SK-N-SH (cell line): Measurements from ENCODE around the gene MYOM1. TPM values are rescaled to one million over a fixed set of nuclear protein-coding genes. Genes with fewer than 3 reads are reported as not detected.

Experiments
- CTCF ChIA-PET: fragments of 300-600, 350-600 bp; formaldehyde crosslinking; extraction: SDS; loops from one replicate; lab custom pipeline; 2021; lab: Yijun Ruan, JAX
- POLR2A ChIA-PET: fragments of 350-600 bp; sonication (Branson Sonifier 250); formaldehyde crosslinking; extraction: SDS; loops from one replicate; lab custom pipeline; 2020; ENCODE audit warnings: antibody characterized with exemption, inconsistent platforms; lab: Yijun Ruan, JAX
- DNase-seq: peaks from one replicate; pipeline ENCODE4 v3.0.0; 2012
- H2AFZ ChIP-seq: fragments of 200-600 bp; sonication (generic); 2 replicates; pipeline ENCODE4 v1.8.1; 2016; ENCODE audit warnings: antibody characterized with exemption, mild to moderate bottlenecking, low read depth
- H3F3A ChIP-seq: fragments of 200-600 bp; sonication (generic); replicated peaks from 2 replicates; pipeline ENCODE3; 2016; ENCODE audit warnings: antibody characterized with exemption, mild to moderate bottlenecking; ENCODE audit not compliant: insufficient read depth
- H3K27ac ChIP-seq, 2 experiments: fragments of 200-500 bp in 1 of 2; fragments of 200-600 bp in 1 of 2; sonication (Bioruptor generic) in 1 of 2; sonication (generic), shearing (Covaris generic) in 1 of 2; 2 replicates each; pipeline versions ENCODE4 v1.5.1 to v1.6.1; 2014 to 2016; ENCODE audit warnings: low read depth in 2 of 2, inconsistent platforms in 1 of 2, low read length in 1 of 2, mild to moderate bottlenecking in 1 of 2, mixed read lengths in 1 of 2
- H3K27me3 ChIP-seq: fragments of 200-600 bp; sonication (generic), shearing (Covaris generic); 2 replicates; pipeline ENCODE4 v1.6.1; 2016; ENCODE audit warnings: mixed run types; ENCODE audit not compliant: insufficient read depth
- H3K36me3 ChIP-seq, 2 experiments: fragments of 200-500 bp in 1 of 2; fragments of 200-600 bp in 1 of 2; sonication (Bioruptor generic) in 1 of 2; sonication (generic) in 1 of 2; replicated peaks in 1 of 2; 2 replicates each; pipeline versions ENCODE3 to v1.5.1; 2014 to 2016; ENCODE audit warnings: low read length in 1 of 2, mild to moderate bottlenecking in 1 of 2; ENCODE audit not compliant: insufficient read depth in 2 of 2, control insufficient read depth in 1 of 2
- H3K4me1 ChIP-seq, 2 experiments: fragments of 200-500 bp in 1 of 2; fragments of 200-600 bp in 1 of 2; sonication (Bioruptor generic) in 1 of 2; sonication (generic), shearing (Covaris generic) in 1 of 2; 2 replicates each; pipeline versions ENCODE4 v1.5.1 to v1.6.1; 2014 to 2016; ENCODE audit warnings: low read depth in 1 of 2, low read length in 1 of 2, mixed run types in 1 of 2; ENCODE audit not compliant: insufficient read depth in 2 of 2, control insufficient read depth in 1 of 2
- H3K4me2 ChIP-seq: fragments of 200-600 bp; sonication (generic), shearing (Covaris generic); 2 replicates; pipeline ENCODE4 v1.6.1; 2017; ENCODE audit warnings: mixed run types
- H3K4me3 ChIP-seq, 2 experiments: fragments of 200-500 bp in 1 of 2; fragments of 200-600 bp in 1 of 2; sonication (Bioruptor generic) in 1 of 2; sonication (generic), shearing (Covaris generic) in 1 of 2; 2 replicates each; pipeline versions ENCODE4 v1.5.1 to v1.8.1; 2014 to 2016; ENCODE audit warnings: low read depth in 2 of 2, inconsistent platforms in 1 of 2, low read length in 1 of 2, mild to moderate bottlenecking in 1 of 2, mixed read lengths in 1 of 2, moderate library complexity in 1 of 2
- H3K79me2 ChIP-seq: fragments of 200-600 bp; sonication (generic); 2 replicates; pipeline ENCODE4 v1.8.1; 2017; ENCODE audit warnings: mild to moderate bottlenecking; ENCODE audit not compliant: insufficient read depth
- H3K9ac ChIP-seq: fragments of 200-600 bp; sonication (generic); 2 replicates; pipeline ENCODE4 v1.6.1; 2017; ENCODE audit warnings: mixed run types
- H3K9me2 ChIP-seq: fragments of 200-600 bp; sonication (generic); 2 replicates; pipeline ENCODE4 v1.6.1; 2017; ENCODE audit warnings: mixed run types
- H3K9me3 ChIP-seq: fragments of 200-600 bp; sonication (generic); 2 replicates; pipeline ENCODE4 v1.6.1; 2017; ENCODE audit warnings: mixed run types, mild to moderate bottlenecking, moderate library complexity
- H4K20me1 ChIP-seq: fragments of 200-600 bp; sonication (generic); 2 replicates; pipeline ENCODE4 v1.6.1; 2017; ENCODE audit warnings: mild to moderate bottlenecking, mixed run types; ENCODE audit not compliant: insufficient read depth
- CTCF ChIP-seq: fragments of 200-600 bp; sonication (generic); IDR thresholded peaks from 2 replicates; pipeline ENCODE4 v1.6.1; 2017; ENCODE audit warnings: antibody characterized with exemption, mild to moderate bottlenecking, moderate library complexity
- ELF1 ChIP-seq: IDR thresholded peaks from 2 replicates; pipeline ENCODE4 v1.4.0; 2012
- EP300 ChIP-seq, 2 experiments: IDR thresholded peaks; 2 replicates each; pipeline versions ENCODE4 v1.4.0 to v1.6.1; 2012; ENCODE audit warnings: borderline replicate concordance in 1 of 2, low read depth in 1 of 2, low read length in 1 of 2
- EZH2phosphoT487 ChIP-seq: fragments of 200-600 bp; sonication (generic); IDR thresholded peaks from 2 replicates; pipeline ENCODE4 v1.6.1; 2017; ENCODE audit warnings: low read depth, mixed run types, mild to moderate bottlenecking, antibody characterized with exemption, moderate library complexity, borderline replicate concordance
- FOXM1 ChIP-seq: IDR thresholded peaks from 2 replicates; pipeline ENCODE4 v1.4.0; 2012; ENCODE audit warnings: low read depth, mild to moderate bottlenecking
- GABPA ChIP-seq: IDR thresholded peaks from 2 replicates; pipeline ENCODE4 v1.4.0; 2012; ENCODE audit warnings: low read depth, mild to moderate bottlenecking
- GATA2 ChIP-seq: sonication (generic); formaldehyde crosslinking; IDR thresholded peaks from 2 replicates; pipeline ENCODE4 v1.5.0; 2020; ENCODE audit warnings: mild to moderate bottlenecking, missing genetic modification reagents
- IRF3 ChIP-seq: fragments of 150-350 bp; IDR thresholded peaks from 2 replicates; pipeline ENCODE4 v1.6.1; 2016; ENCODE audit warnings: mild to moderate bottlenecking, low read depth, low read length
- JUND ChIP-seq: IDR thresholded peaks from 2 replicates; pipeline ENCODE4 v1.4.0; 2012
- MAX ChIP-seq: IDR thresholded peaks from 2 replicates; pipeline ENCODE4 v1.4.0; 2012; ENCODE audit warnings: low read depth
- MXI1 ChIP-seq: IDR thresholded peaks from 2 replicates; pipeline ENCODE4 v1.6.1; 2012; ENCODE audit warnings: mild to moderate bottlenecking, low read depth, low read length, improper control_type of control experiment
- PBX3 ChIP-seq: IDR thresholded peaks from 2 replicates; pipeline ENCODE4; 2012
- RAD21 ChIP-seq: IDR thresholded peaks from 2 replicates; pipeline ENCODE4 v1.6.1; 2012; ENCODE audit warnings: mild to moderate bottlenecking, low read length
- RCOR1 ChIP-seq: fragments of 150-350 bp; IDR thresholded peaks from 2 replicates; pipeline ENCODE4 v1.6.1; 2017; ENCODE audit warnings: antibody characterized with exemption, low read length
- REST ChIP-seq: IDR thresholded peaks from 2 replicates; pipeline ENCODE4 v1.6.1; 2012; ENCODE audit warnings: mild to moderate bottlenecking, low read depth, low read length, moderate library complexity
- RFX5 ChIP-seq: IDR thresholded peaks from 2 replicates; pipeline ENCODE4 v1.6.1; 2012; ENCODE audit warnings: mild to moderate bottlenecking, improper control_type of control experiment, low read length
- SMC3 ChIP-seq: IDR thresholded peaks from 2 replicates; pipeline ENCODE4 v1.6.1; 2012; ENCODE audit warnings: low read depth, low read length, improper control_type of control experiment
- TAF1 ChIP-seq: IDR thresholded peaks from 2 replicates; pipeline ENCODE4 v1.6.1; 2012; ENCODE audit warnings: low read depth, mild to moderate bottlenecking, low read length, moderate library complexity, borderline replicate concordance
- USF1 ChIP-seq: IDR thresholded peaks from 2 replicates; pipeline ENCODE4 v1.4.0; 2012; ENCODE audit warnings: low read depth, borderline replicate concordance
- YY1 ChIP-seq: IDR thresholded peaks from 2 replicates; pipeline ENCODE4 v1.4.0; 2012; ENCODE audit warnings: low read depth, mild to moderate bottlenecking
- WGBS: methylation state at CpG from one replicate; pipeline ENCODE4 v1.1.6; 2017; ENCODE audit warnings: low lambda C conversion rate; 5-methylcytosine and 5-hydroxymethylcytosine counted together
- polyA plus RNA-seq, 3 experiments: library from polyadenylated mRNA; depleted of rRNA; stranded (reverse); fragments of >200 nt; gene quantifications; 2 replicates each; pipeline ENCODE4 v1.2.3, GENCODE V29; 2012

MYOM1 gene
- polyA plus RNA-seq, 1 of the 3 experiments (the other 2 are of a cell fraction): 0.07 TPM

GRCh38 chr18:3225588-3225987 is 5.8 kb upstream of the MYOM1 start:
- no peaks in the 10 kb centered on the region for H3K79me2 ChIP-seq
- no peaks in the 10 kb centered on the region for H4K20me1 ChIP-seq
- ChIA-PET CTCF (interaction anchor here (1.2 kb wide), 1 partner anchor 32 kb away, joined by 3 read pairs; no protein-coding TSS in a partner anchor), POLR2A (no interaction called here)
- H3K36me3 ChIP-seq: no peaks in the 10 kb centered on the region
- no peak overlapping the region for H3K9ac ChIP-seq
- H3K27me3 ChIP-seq: no peaks in the 10 kb centered on the region
- DNase-seq: no peak
- no peak overlapping the region for H3K4me3 ChIP-seq
- WGBS: 77% methylated on average over 3 of the region's 3 CpGs
- no peaks in the 10 kb centered on the region for H3K4me1 ChIP-seq
- no peak overlapping the region for H3K27ac ChIP-seq
- no peaks in the 10 kb centered on the region for H3K9me3 ChIP-seq
- H2AFZ ChIP-seq: no peak overlapping the region
- no peak overlapping the region for H3K4me2 ChIP-seq
- TF ChIP-seq ELF1 (no peak), MAX (no peak), CTCF (no peak), RFX5 (no peak), FOXM1 (no peak), USF1 (no peak), PBX3 (no peak), YY1 (no peak), RAD21 (no peak), JUND (no peak), GABPA (no peak), EZH2phosphoT487 (no peak), SMC3 (no peak), RCOR1 (no peak), EP300 (IDR thresholded peaks at IDR 0.05; ENCODE audit: borderline replicate concordance in 1 of 2, low read depth in 1 of 2, low read length in 1 of 2) (no peak), TAF1 (no peak), MXI1 (no peak), GATA2 (CRISPR knock-in tag) (no peak), IRF3 (no peak), REST (no peak)
- H3F3A ChIP-seq: no peaks in the 10 kb centered on the region
- no peaks in the 10 kb centered on the region for H3K9me2 ChIP-seq
